Measurements from ENCODE around the gene SERPINB10.

SERPINB10 gene, protein sequence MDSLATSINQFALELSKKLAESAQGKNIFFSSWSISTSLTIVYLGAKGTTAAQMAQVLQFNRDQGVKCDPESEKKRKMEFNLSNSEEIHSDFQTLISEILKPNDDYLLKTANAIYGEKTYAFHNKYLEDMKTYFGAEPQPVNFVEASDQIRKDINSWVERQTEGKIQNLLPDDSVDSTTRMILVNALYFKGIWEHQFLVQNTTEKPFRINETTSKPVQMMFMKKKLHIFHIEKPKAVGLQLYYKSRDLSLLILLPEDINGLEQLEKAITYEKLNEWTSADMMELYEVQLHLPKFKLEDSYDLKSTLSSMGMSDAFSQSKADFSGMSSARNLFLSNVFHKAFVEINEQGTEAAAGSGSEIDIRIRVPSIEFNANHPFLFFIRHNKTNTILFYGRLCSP

DNA sequence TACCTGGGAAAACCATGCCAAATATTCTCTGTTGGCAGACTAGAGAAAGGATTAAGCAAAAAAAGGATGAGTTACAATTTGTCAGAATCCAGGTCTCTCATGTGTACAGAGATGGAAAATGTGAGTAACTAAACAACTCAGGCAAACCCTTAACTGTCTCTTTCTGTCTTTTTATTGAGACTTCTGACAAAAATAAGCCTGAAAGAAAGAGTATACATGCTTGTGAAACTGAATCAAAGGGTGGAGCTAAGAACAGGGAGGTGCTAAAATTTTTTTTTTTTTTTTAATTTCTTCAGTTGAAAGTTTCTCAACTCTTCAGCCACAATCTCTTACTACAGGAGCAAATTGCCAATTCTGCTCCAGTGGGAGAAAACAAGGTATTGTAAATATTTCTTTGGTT, at the start of gene SERPINB10:
Gene SERPINB10 (plus strand): TSS at position 295 of the 400 bp plus-strand sequence. CDS start 7,553 bp downstream, outside the sequence.
- DNase-seq, result no peak

DNA sequence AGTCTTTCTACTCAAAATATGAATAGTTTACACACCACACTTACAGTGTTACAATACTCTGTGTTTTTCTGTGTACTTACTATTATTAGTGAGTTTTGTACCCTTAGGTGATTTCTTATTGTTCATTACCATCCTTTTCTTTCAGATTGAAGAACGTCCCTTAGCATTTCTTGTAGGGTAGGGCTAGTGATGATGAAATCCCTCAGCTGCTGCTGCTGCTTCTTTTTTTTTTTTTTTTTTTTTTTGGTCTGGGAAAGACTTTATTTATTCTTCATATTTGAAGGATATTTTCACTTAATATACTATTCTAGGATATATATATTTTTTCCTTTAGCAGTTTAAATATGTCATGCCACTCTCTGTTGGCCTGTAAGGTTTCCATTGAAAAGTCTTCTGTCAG, 49.3 kb upstream of the SERPINB10 start:
- no peak for DNase-seq

DNA sequence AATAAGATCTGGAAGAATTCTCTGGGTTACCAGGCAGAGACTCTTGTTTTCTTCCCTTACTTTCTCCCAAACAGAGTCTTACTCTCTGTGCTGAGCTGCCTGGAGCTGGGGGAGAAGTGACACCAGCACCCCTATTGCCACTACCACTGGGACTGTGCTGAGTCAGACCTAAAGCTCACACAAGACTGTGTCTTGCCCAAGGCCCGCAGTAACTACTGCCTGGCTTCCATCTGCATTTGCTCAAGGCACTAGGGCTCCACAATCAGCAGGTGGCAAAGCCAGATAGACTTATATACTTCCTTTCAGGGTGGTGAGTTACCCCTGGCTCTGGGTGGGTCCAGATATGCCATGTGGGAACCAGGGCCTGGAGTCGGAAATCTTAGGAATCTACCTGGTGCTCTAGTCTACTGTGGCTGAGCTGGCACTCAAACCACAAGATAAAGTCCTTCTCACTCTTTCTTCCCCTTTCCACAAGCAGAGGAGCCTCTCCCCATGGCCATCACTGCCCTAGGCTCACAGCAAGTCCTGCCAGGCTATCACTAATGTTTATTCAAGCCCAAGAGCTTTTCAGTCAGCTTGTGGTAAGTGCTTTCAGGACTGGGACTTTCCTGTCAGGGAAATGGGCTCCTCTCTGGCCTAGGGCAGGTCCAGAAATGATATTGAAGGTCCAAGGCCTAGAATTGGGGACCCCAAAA, 47.8 kb upstream of the SERPINB10 start:
- no peak for DNase-seq

DNA sequence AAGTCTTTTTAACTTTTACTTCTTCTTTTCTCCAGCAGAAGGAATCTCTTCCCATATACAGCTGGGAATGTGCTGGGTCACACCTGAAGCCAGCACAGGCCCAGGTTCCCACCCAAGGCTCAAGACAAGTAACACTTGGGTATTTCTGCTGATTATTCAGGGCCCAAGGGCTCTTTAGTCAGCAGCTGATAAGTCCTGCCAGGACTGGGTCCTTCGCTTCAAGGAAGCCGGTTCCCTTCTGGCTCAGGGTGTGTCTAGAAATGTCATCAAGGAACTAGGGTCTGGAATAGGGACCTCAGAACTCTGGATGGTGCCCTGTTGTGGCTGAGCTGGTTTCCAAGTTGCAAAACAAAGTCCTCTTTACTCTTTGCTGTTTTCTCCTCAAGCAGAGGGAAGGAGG, 47.2 kb upstream of the SERPINB10 start:
- DNase-seq, result no peak

DNA sequence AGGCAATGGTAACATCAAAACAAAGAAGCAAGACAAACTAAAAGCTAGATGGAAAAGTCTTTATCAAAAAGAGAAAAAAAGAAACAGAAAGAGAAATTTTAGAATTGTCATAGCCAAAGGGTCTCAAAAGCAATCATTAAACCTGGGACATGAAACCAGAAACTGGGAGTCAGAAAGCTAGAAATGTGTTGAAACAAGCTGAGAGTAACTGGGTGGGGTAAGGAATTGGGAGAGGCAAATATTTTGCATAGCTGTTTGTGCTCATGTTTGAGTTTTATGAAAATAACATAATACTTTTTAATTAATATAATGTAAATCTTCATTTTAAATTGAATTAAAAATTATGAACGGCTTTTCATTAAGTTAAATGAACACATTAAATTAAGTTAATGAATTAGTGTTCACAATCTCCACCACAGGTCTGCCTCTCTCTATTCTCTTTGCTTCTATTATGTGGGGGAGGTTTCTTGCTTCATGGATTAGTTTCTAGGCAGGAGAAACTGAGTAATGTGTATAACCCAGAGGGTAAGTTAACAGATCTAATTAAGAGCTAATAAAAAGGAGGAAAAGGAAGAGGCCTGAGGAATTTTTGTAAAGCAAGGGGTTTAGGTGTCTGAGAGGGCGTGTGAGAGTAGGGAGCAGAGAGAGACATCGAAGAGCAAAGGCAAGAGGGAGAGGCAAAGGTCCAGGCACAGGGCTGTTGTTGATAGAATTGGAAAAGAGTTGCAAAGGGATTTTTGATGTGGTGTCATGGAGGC, 40.2 kb upstream of the SERPINB10 start:
- DNase-seq, result no peak

DNA sequence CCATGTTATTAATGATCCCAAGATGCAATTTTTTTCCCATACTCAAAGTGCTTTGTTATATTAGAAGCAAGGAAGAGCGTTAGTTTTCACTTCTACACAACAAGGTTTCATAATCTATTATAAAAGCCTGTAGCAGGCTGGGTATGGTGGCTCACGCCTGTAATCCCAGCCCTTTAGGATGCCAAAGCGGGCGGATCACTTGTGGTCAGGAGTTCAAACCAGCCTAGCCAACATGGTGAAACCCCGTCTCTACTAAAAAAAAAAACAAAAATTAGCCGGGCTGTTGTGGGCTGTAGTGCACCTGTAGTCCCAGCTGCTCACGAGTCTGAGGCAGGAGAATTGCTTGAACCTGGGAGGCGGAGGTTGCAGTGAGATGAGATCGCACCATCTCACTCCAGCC, 39.2 kb upstream of the SERPINB10 start:
- no peak for DNase-seq

DNA sequence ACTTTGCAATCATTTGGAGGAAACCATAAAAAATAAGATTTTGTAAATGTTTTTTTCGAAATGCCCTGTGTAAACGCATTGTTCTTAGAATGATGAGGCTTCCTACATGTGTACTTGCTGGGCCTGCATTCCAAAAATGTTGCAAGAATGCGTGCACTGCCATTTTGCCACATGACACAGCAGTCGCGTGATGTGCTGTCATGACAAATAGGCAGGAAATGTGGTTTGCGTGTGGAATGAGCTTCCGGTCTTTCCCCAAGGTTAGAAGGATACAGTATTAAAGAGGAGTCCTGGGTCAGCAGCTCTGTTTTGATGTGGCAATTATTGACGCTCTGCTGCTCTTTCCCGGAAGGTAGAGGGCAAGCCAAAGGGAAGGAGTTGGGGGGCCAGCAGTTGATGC, 38.4 kb upstream of the SERPINB10 start:
- no peak for DNase-seq

DNA sequence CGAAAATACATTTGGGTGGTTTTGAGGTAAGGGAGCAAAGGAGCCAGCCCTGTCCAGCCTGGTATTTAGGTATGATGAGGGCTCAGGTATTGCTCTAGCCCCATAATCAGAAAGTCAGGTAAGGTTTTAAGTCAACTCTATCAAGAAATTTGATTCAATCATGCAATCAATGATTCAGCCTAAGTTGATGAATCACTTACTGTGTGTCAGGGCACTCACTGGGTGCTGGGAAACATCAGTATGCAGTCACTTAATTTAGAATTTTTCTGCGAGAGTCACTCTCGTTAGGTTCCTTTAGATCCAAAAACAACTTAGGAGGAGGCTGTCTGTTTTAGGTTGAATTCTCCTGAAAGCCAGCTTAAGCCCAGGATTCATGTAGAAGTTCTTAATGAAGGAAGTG, 37.9 kb upstream of the SERPINB10 start:
- no peak for DNase-seq

DNA sequence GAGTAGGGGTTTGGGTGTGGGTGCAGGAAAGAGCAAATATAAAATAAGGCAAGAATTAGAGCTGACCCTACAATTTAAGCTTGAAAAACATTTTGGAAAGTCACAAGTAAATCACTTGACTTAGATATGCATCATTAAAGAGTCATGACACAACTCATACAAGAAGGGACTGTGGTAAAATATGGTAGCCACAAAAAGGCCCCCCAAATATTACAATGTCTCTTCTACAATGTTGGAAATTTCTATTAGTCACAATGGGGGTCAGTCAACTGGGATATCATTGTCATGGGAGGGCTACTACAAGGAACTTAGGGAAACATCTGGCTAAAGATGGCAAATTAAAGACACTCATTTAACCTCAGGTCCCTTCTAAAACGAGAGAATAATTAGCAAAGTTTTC, 35.9 kb upstream of the SERPINB10 start:
- no peak for DNase-seq

DNA sequence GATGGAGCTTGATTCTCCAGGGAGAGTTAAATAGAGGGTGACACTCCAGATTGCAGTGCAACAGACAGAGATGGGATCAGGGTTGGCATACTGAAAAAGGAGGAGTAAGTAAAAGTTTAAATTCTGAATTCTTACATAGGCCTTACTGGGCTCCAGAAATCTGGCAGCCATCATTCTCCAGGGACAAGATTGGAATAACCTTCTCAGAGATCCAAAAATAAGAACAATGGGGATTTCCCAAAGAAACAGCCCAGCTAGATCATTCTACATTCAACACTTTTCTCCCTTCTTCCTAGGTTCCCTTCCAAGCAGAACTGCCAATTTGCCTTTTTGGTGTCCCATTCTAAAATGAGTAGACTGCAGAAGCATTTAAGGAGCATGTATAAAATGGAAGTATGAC, 35.2 kb upstream of the SERPINB10 start:
- no peak for DNase-seq

DNA sequence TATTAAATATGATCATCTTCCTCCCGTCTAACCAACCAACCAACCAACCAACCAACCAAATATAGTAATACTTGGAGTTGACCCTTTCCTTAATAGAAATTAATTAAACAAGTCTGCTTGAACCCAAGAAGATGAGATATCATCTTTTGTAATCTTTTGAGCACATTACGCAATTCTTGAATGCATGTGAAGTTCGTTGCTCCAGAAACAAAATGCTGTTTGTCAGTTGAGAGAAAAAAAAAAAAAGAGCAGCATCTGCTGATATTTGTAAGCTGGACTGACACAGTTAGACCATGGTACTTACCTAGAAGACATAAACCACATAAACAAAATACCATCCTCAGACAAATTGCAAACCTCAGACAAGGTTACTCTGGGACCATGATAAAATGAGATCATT, 29.4 kb upstream of the SERPINB10 start:
- DNase-seq, result no peak

DNA sequence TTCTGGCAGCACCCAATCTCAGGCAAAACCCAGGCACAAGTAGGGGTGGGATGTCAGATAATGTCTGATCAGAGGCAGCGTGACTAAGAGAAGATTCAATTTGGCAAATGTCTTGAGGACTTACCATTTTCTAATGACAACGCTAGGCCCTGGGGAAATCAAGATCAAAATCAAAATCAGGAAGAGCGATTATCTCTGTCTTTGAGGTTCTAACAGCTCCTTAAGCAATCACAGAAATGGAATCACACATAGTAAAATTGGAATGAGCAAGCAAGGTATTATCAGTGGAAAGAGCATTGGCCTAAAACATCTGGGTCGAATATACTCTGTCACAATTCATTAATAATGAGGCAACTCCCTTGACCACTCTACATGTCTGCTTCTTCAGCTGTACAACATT, 28.8 kb upstream of the SERPINB10 start:
- DNase-seq, result no peak

DNA sequence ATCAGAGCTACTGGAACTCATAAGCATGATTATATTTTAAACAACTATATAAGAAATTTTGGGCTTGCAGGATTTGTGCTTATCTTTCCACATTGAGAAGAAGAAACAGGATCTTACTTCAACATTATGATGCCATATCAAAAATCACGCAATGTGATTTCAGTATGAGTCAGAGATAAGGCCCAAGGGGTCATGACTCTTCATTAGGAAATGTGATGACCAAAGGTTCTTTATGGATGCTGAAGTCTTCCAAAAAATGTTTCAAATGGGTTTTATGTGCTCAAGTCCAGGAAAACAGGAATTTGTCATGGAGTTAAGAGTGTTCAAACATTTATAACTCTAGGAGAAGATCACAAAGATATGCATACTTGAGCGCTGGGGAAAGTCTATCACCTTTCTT, 28.0 kb upstream of the SERPINB10 start:
- no peak for DNase-seq

DNA sequence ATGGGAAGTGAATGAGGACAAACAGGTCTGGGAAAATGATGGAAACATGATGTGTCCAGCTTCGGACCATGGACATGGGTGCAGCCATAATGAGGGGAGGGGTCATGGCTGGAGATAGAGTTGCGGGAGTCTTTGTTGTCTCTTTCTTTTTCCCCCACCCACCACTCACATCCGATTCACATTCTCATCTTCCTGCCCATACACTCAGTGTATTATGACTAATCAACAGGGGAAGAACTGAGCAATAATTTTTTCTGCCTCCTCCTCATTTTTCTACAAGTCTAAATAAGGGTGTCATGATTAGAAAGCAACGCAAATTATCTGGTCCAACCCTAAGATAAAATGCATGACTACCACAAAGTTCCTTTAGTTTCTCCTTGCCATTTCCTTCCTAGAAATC, 25.9 kb upstream of the SERPINB10 start:
- DNase-seq, result no peak

DNA sequence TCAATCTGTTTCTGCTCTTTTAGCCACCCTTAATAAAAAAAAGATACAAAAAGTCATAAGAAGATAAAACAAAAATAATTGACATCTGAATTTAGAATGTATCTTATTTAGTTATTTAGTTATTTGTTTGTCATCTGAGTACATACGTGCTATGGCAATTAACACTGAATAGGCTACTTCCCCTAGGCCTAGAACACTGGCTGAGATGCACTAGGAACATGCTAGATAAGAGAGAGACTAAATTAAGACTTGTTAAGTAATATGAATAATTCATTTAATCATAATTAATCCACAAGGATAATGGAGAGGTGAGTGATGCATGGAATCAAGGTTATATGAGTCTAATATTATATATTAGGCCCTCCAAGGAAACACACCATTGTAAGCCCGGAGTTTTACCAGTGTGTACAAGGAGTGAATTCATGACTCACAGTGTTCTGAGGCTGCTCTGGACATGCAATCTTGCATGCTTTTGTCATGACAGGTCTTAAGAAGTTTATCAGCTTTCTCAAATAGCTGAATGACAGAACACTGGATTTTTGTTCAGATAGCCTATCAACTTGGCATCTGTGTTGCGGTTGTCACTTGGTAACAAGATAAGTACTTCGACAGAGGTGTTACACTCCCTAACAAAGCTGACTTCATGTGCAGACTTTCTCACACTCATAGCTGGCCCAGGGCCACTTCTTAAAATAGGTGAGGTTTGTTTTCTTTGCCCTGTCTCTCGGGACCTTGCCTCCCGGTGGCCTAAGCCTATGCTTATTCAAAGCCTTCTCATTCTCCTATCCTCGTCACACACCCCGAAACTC, 25.2 kb upstream of the SERPINB10 start:
- no peak for DNase-seq

DNA sequence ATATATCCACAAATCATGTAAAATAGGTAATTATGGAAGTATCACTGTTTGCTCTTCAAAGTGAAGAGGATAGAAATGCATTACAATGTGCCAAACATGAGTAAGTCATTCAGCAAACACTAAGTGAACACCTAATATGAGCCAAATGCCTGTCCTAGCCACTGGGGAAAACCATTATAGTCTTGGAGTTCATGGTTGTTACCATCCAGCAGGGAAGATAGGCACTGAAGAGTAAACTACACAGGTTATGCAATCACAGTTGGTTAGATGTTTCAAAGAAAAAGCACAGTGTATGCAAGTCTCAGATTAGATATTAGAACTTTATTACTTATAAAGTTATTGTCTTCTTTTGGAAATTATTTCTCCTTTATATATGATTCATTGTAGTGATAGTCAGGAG, 24.1 kb upstream of the SERPINB10 start:
- DNase-seq, result no peak

DNA sequence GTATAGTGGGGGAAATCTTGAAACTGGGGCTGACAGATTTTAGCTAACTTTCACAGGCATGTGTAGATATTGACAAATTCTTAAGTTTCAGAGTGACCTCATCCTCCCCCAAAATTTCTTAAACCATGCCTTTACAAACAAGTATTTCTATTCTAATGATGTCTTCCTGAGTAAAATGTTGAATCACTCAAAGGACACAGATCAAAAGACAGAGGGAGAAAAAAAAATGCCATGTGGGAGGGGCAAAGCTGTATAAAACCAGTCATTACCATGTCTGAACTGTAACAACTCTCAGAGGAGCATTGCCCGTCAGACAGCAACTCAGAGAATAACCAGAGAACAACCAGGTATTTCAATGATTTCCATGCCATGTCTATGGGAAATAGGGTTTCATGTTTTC, 20.3 kb upstream of the SERPINB10 start, which contains the start of gene SERPINB2:
Gene SERPINB2 (plus strand): TSS at position 282 of the 400 bp plus-strand sequence. CDS start 3,740 bp downstream, outside the sequence.
- DNase-seq, result no peak

DNA sequence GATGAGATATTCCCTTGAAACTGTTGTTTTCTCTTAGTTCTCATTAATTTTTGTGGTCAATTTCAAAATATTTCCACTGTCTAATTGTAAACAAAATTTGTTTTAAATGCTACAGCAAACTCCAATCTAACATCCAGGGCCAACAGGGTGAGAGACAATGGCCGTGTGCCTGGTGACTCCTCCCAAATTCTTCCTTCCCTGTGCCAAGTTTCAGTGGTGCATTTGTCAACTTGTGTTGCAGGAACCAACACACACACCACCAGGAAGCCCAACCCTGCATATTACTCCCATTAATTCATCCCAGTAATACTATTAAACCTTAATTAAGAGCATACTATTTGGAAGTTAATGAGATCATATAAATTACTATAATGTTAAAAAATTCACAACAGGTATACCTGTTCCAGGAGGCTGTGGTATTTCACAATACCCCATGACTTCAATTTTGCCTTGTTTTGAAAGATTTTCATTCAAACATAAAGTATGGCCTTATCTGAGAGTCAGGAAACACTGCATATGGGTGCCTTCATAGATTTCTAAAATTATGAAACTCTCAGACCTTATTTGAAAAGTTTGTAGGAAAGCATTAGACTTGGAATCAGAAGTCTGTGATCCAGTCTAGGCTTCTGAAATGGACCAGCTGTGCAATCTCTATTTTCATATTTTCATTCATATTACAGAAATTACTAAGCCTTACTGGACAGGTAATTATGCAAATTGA, 19.1 kb upstream of the SERPINB10 start:
- no peak for DNase-seq

DNA sequence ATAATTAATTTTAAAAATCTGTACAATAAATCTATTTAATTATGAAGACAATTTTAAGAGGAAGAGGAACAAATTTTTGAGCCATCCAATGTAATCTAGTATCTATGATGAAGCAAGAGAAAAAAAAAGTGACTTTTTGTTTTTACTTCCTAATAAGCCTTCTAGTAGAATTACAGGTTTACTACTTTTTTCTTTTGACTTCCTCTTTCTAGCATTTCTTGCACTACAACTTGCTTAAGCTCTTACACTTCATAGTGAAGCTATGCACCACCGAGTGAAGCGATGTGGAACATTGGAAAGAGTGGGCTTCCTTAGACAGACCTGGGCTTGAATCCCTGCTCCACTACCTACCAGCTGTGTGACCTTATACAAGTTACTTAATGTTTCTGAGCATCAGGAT, 18.1 kb upstream of the SERPINB10 start:
- DNase-seq, result no peak

DNA sequence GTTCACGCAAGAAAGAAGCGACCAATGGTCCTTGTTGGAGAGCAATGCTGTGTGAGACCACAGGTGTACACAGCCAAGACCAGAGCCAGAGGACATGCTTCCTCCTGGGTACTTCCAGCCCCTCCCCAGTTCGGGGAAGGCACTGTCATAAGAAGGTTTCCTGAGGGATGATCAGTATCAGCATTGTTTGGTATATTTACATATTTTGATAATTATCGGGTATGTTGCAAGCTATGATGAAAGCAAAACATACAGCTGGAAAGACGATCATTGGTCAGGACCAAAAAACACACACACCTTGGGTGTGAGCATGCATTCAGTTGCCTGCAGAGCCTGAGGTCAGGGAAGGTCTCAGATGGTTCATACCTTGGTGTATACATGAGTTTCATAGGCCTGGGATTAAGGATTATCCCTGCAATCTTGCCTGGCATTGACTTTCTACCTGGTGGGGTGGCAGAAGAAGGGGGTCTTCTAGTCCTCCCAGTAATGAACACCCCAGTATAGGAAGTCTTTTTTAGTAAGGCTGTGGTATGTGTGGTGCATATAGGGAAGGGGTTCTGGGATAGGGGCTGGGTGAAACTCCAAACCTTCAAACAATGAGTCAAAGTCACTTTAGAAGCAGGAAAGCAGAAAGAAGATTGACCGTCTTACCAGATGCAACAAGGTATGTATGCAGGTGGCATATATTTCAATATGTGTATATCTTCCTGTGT, 17.4 kb upstream of the SERPINB10 start:
- DNase-seq, result no peak

DNA sequence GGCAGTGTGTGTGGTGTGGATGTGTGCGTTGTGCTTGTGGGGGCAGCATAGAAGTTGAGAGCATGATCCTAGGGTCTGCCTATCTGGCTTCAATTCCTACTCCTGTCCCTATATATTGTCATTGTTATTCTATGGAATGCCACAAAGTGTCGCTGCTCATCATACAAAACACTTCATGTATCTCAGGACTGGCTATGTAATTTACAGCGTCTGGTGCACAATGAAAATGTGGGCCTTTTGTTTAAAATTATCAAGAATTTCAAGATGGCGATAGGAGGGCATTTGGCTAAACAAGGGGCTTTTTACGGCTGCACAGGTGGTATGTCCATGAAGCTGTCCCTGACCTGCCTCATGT, 16.8 kb upstream of the SERPINB10 start:
- no peak for DNase-seq

DNA sequence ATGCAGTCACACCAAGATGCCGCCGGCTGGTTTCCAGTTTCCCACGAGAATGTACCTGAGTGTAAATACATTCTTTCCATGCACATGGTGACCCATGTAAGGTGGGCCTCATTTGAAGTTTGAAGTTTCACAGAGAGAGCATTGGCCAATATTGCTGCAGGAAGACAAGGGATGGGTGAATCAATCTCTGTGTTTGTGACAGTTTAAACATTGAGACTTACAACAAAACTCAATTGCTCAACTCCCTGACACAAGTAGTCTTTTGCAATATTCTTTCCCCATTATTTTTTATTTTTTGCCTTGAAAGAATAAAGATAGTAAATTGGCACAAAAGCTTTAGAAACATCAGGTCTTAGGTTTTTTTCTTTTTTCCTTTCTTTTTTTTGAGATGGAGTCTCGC, 15.2 kb upstream of the SERPINB10 start:
- DNase-seq, result no peak

All from CD4-positive, alpha-beta T cell treated with Interleukin-4 for 4 hours (primary cell).